Tibial nerve (tissue), 4 donors: ENCODE results near the gene KCTD5. TPM values are rescaled to one million over a fixed set of nuclear protein-coding genes. Genes with fewer than 3 reads are reported as not detected.

Experiments used
- DNase-seq, 2 donors: peaks; one replicate each; pipeline ENCODE4 v3.0.0-alpha.2; 2019; ENCODE audit warnings: low spot score in 2 of 2
- H3K27ac ChIP-seq, 4 donors: fragments of 200-600 bp; sonication (generic) in 3 of 4; one replicate each; pipeline ENCODE4 v1.5.1; 2017 to 2019; ENCODE audit warnings: mild to moderate bottlenecking in 1 of 4
- H3K27me3 ChIP-seq, 2 donors: fragments of 200-600 bp; sonication (generic) in 1 of 2; one replicate each; pipeline versions ENCODE4 v1.5.1 to v1.6.0; 2017 to 2019
- H3K36me3 ChIP-seq, 3 donors: fragments of 200-600 bp; sonication (generic); one replicate each; pipeline ENCODE4 v1.5.1; 2018 to 2019
- H3K4me1 ChIP-seq, 4 donors: fragments of 200-600 bp; sonication (generic) in 3 of 4; one replicate each; pipeline ENCODE4 v1.5.1; 2017 to 2019
- H3K4me3 ChIP-seq, 4 donors: fragments of 200-600 bp; sonication (generic) in 3 of 4; one replicate each; pipeline ENCODE4 v1.5.1; 2017 to 2019; ENCODE audit warnings: mild to moderate bottlenecking in 1 of 4, moderate library complexity in 1 of 4
- H3K9me3 ChIP-seq, 4 donors: fragments of 200-600 bp; sonication (generic) in 3 of 4; one replicate each; pipeline ENCODE4 v1.5.1; 2017 to 2019
- EP300 ChIP-seq, 2 donors: sonication (generic); formaldehyde crosslinking; IDR thresholded peaks; one replicate each; pipeline ENCODE4 v1.6.1; 2017; ENCODE audit warnings: antibody characterized with exemption in 2 of 2, mild to moderate bottlenecking in 1 of 2
- POLR2A ChIP-seq, 2 donors: fragments of 450-650 bp; IDR thresholded peaks; one replicate each; pipeline ENCODE4 v1.6.1; 2017; ENCODE audit warnings: antibody characterized with exemption in 2 of 2, mild to moderate bottlenecking in 2 of 2, moderate library complexity in 2 of 2
- WGBS, 2 donors: methylation state at CpG; one replicate each; pipeline ENCODE4 v1.1.5; 2018; 5-methylcytosine and 5-hydroxymethylcytosine counted together
- total RNA-seq, 4 donors: library from RNA; depleted of rRNA; stranded (reverse); fragments of >200 nt; gene quantifications; one replicate each; pipeline ENCODE4 v1.1.0, GENCODE V29; 2016
- TF ChIP-seq, protein P1 (sequence below), 5 experiments: fragments of 200-600 bp in 3 of 5; fragments of 450-650 bp in 2 of 5; sonication (generic) in 3 of 5; IDR thresholded peaks; one replicate each; pipeline ENCODE4 v1.5.1; 2016 to 2019; ENCODE audit warnings: antibody characterized with exemption in 5 of 5, mild to moderate bottlenecking in 3 of 5, moderate library complexity in 2 of 5

KCTD5 gene
- total RNA-seq, 4 donors from 2014 or later: 17.8 to 24.3 (median 21.2) TPM

DNA sequence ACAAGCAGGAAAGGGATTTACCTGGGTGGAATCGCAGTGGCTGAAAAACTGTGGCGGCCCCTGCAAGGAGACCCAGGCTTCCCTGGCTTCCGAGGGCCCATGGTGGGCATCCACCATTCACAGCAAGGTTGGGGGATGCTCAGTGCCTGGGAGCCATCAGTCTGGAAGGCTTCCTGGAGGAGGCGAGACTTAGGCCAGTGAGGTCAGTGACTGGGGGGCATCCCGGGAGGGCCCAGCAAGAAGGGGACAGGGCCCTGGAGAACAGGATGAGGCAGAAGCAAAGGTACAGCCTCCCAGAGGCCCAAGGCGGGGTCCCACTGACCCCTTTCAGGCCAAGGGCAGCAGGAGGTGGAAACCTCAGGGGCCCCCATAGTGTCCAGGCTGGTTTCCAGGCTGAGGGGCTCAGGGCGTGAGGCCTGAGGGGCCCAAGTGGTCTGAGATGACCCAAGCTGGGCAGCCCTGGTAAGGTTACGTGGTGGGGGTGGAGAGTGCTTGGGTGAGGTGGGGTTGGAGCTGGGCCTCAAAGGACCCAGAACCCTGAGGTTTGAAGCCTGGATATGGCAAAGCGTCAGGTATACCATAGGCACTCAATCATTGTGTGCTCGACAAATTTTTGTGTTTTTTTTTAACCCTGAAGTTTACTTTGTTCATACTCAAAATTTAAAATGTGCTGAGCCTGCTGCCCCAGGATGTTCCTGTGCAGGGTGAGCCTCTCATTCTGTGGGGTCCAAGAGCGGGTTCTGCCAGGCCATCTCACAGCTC is 54.3 kb downstream of the KCTD5 start:
- H3K9me3 ChIP-seq: no peaks in the 10 kb centered on the region
- no peak for DNase-seq
- H3K27ac ChIP-seq: no peak overlapping the region
- H3K36me3 ChIP-seq: no peaks in the 10 kb centered on the region
- no peaks in the 10 kb centered on the region for H3K4me1 ChIP-seq
- TF ChIP-seq EP300 (IDR thresholded peaks at IDR 0.05) (no peak), POLR2A (IDR thresholded peaks at IDR 0.05) (no peak)
- TF ChIP-seq, protein P1, sequence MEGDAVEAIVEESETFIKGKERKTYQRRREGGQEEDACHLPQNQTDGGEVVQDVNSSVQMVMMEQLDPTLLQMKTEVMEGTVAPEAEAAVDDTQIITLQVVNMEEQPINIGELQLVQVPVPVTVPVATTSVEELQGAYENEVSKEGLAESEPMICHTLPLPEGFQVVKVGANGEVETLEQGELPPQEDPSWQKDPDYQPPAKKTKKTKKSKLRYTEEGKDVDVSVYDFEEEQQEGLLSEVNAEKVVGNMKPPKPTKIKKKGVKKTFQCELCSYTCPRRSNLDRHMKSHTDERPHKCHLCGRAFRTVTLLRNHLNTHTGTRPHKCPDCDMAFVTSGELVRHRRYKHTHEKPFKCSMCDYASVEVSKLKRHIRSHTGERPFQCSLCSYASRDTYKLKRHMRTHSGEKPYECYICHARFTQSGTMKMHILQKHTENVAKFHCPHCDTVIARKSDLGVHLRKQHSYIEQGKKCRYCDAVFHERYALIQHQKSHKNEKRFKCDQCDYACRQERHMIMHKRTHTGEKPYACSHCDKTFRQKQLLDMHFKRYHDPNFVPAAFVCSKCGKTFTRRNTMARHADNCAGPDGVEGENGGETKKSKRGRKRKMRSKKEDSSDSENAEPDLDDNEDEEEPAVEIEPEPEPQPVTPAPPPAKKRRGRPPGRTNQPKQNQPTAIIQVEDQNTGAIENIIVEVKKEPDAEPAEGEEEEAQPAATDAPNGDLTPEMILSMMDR (IDR thresholded peaks at IDR 0.05): no peak
- WGBS, 2 donors: 87 to 91% methylated on average over 11 of the region's 11 CpGs
- peaks cover 0 to 30% of the 10 kb centered on the region in 2 donors for H3K27me3 ChIP-seq
- H3K4me3 ChIP-seq: no peak overlapping the region

DNA sequence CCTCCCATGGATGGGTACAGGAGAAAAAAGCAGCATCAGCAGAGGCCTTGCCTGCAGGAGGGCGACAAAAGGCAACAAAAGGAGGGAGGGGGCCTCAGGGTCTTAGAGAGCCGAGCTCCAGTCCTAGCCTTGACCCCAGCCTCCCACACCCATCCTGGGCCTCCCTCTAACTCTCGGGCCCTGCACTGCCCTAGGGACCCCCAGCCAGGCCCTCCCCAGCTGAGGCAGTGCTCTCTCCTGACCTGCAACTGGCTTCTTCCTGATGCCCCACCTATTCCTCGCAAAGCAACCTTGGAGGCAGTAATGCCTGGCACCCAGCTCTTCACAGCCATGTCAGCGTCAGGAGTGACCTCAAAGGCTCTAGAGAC is 54.9 kb downstream of the KCTD5 start:
- Histone ChIP-seq H3K9me3 (no peaks in the 10 kb centered on the region), H3K36me3 (no peaks in the 10 kb centered on the region), H3K27me3 (peaks cover 0 to 30% of the 10 kb centered on the region in 2 donors), H3K4me1 (no peaks in the 10 kb centered on the region), H3K4me3 (no peak overlapping the region), H3K27ac (no peak overlapping the region)
- WGBS, 2 donors: 59 to 73% methylated on average over 5 of the region's 5 CpGs
- no peak for DNase-seq
- TF ChIP-seq EP300 (IDR thresholded peaks at IDR 0.05): no peak
- TF ChIP-seq, protein P1 (IDR thresholded peaks at IDR 0.05): no peak
- no peak for TF ChIP-seq POLR2A (IDR thresholded peaks at IDR 0.05)

DNA sequence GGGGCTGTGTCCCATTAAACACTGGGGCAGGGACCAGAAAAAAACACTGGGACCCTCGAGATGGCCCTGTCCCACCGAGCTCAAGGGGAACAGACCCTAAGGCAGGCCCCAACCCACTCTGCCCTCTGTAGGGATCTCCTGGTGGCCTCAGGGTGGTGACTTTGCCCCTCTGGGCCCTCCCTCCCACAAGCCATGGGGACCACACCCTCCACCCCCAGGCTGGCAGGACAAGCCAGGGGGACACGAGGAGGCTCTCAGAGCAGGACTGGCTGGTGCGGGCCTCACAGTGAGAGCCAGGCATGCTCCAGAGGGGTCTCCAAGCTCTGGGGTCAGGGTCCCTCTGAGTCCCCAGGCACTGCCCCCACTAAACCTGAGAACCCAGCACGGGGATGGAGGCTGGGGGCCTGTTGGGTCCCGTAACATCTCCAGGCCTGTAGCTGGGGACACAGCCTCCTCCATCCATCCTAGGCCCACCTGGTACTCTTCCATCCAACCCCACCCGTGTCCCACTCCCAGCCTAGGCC is 55.6 kb downstream of the KCTD5 start:
- WGBS, 2 donors: 71 to 73% methylated on average over 4 to 6 of the region's 7 CpGs
- TF ChIP-seq EP300 (IDR thresholded peaks at IDR 0.05) (no peak), POLR2A (IDR thresholded peaks at IDR 0.05) (no peak)
- TF ChIP-seq, protein P1 (IDR thresholded peaks at IDR 0.05): no peak
- peaks cover 0 to 5% (median 0%) of the 10 kb centered on the region in 3 donors for H3K36me3 ChIP-seq
- DNase-seq: no peak
- H3K27me3 ChIP-seq: peaks cover 0 to 30% of the 10 kb centered on the region in 2 donors
- H3K4me1 ChIP-seq: no peaks in the 10 kb centered on the region
- H3K4me3 ChIP-seq: no peak overlapping the region
- H3K9me3 ChIP-seq: no peaks in the 10 kb centered on the region
- H3K27ac ChIP-seq: no peak overlapping the region

DNA sequence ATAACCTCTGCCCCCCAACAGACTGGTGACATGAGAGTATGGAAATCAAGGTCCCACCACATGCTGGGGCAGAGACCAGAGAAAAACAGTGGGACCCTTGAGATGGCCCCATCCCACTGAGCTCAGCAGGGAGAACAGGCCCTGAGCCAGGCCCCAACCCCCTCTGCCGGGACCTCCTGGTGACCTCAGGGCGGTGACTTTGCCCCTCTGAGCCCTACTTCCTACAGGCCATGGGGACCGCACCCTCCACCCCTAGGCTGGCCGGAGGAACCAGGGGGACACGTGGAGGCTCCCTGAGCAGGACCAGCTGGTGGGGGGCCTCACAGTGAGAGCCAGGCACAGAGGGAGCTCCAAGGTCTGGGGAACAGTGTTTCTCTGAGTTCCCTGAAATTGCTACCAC is 56.3 kb downstream of the KCTD5 start:
- WGBS, 2 donors: 42 to 58% methylated on average over 2 to 4 of the region's 5 CpGs
- TF ChIP-seq, protein P1 (IDR thresholded peaks at IDR 0.05): no peak
- TF ChIP-seq POLR2A (IDR thresholded peaks at IDR 0.05) (no peak), EP300 (IDR thresholded peaks at IDR 0.05) (no peak)
- no peaks in the 10 kb centered on the region for H3K9me3 ChIP-seq
- peaks cover 0 to 28% of the 10 kb centered on the region in 2 donors for H3K27me3 ChIP-seq
- no peak overlapping the region for H3K4me3 ChIP-seq
- no peak overlapping the region for H3K27ac ChIP-seq
- no peak for DNase-seq
- peaks cover 0 to 10% (median 0%) of the 10 kb centered on the region in 3 donors for H3K36me3 ChIP-seq
- no peaks in the 10 kb centered on the region for H3K4me1 ChIP-seq
